ENCODE data around the gene LGR6.

DNA sequence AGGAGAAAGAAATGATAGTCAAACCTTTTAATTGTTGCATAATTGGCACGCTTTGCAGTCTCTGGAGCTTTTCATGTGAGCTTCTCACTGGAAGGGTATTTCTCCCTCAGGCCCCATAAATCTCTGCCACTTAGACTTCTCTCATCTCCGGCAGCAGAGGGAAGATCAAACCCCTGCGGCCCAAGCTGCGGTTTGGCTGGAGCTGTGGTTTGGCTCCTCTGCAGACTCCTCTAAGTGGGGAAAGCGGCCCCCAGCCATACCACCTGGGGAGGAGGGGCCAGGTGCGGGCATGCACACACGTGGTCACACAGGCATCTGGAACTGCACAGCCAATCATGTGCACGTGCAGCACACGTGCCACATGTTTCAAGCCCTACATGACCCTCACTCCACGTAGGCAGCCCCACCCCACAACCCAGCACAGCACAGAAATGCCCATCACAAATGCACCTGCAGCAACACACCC, 89.8 kb downstream of the LGR6 start:
- TF ChIP-seq ISL1 (CRISPR knock-in tag; IDR thresholded peaks at IDR 0.05) (no peak), PPARA (CRISPR knock-in tag; IDR thresholded peaks at IDR 0.05; ENCODE audit: borderline replicate concordance) (no peak), ESRRG (CRISPR knock-in tag; IDR thresholded peaks at IDR 0.05) (no peak), ZC3H10 (CRISPR knock-in tag; IDR thresholded peaks at IDR 0.05) (peak; percentile 91), TCF4 (CRISPR knock-in tag; IDR thresholded peaks at IDR 0.05; ENCODE audit: borderline replicate concordance) (no peak), ZNF8 (CRISPR knock-in tag; IDR thresholded peaks at IDR 0.05) (no peak)
- TF ChIP-seq, protein P1, sequence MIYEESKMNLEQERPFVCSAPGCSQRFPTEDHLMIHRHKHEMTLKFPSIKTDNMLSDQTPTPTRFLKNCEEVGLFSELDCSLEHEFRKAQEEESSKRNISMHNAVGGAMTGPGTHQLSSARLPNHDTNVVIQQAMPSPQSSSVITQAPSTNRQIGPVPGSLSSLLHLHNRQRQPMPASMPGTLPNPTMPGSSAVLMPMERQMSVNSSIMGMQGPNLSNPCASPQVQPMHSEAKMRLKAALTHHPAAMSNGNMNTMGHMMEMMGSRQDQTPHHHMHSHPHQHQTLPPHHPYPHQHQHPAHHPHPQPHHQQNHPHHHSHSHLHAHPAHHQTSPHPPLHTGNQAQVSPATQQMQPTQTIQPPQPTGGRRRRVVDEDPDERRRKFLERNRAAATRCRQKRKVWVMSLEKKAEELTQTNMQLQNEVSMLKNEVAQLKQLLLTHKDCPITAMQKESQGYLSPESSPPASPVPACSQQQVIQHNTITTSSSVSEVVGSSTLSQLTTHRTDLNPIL (CRISPR knock-in tag; IDR thresholded peaks at IDR 0.05; ENCODE audit: low read depth): no peak
- TF ChIP-seq, protein P2, sequence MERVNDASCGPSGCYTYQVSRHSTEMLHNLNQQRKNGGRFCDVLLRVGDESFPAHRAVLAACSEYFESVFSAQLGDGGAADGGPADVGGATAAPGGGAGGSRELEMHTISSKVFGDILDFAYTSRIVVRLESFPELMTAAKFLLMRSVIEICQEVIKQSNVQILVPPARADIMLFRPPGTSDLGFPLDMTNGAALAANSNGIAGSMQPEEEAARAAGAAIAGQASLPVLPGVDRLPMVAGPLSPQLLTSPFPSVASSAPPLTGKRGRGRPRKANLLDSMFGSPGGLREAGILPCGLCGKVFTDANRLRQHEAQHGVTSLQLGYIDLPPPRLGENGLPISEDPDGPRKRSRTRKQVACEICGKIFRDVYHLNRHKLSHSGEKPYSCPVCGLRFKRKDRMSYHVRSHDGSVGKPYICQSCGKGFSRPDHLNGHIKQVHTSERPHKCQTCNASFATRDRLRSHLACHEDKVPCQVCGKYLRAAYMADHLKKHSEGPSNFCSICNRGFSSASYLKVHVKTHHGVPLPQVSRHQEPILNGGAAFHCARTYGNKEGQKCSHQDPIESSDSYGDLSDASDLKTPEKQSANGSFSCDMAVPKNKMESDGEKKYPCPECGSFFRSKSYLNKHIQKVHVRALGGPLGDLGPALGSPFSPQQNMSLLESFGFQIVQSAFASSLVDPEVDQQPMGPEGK (CRISPR knock-in tag; IDR thresholded peaks at IDR 0.05; ENCODE audit: borderline replicate concordance): peak; percentile 79; the same call in 1 of the 2 replicates
